Upper lobe of left lung (tissue), 4 donors: ENCODE results near the gene MRPL52.

Experiments
- EP300 ChIP-seq, 4 donors: sonication (generic); formaldehyde crosslinking; IDR thresholded peaks; one replicate each; pipeline ENCODE4 v1.5.1; 2017; ENCODE audit warnings: antibody characterized with exemption in 4 of 4, control low read depth in 2 of 4
- POLR2A ChIP-seq, 4 donors: fragments of 450-650 bp; IDR thresholded peaks; one replicate each; pipeline ENCODE4 v1.5.1; 2016 to 2017; ENCODE audit warnings: antibody characterized with exemption in 4 of 4, mild to moderate bottlenecking in 2 of 4
- TF ChIP-seq, protein P1 (sequence below), 6 experiments: fragments of 450-650 bp in 4 of 6; fragments of 200-600 bp in 2 of 6; sonication (generic) in 2 of 6; IDR thresholded peaks; one replicate each; pipeline ENCODE4 v1.5.1; 2016 to 2019; ENCODE audit warnings: antibody characterized with exemption in 6 of 6

DNA sequence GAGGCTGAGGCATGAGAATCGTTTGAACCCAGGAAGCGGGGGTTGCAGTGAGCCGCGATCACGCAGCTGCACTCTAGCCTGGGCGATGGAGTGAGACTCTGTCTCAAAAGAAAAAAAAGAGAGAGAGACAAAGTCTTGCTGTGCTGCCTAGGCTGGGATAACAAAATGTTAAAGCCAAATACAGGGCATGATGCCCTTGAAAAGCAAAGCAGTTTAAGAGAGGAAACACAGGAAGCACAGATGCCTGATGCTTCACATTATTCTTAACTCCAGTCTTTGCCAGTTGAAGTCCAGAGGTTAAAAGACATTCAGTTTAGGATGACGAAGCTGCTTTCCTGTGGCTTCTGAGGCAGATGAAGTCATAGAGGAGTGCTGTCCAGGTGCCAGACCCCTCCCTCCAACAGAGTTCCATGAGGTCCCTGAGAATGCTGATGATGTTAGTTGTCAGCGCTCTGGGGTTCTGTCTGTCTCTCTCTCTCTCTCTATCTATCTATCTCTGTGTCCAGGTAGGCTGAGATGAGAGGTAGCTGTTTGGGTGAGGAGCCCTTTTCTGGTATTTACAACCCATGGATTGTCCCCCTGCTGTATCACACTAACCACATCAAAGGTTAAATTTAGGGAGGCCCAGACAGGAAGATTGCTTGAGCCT, 4.9 kb upstream of the MRPL52 start:
- TF ChIP-seq, protein P1, sequence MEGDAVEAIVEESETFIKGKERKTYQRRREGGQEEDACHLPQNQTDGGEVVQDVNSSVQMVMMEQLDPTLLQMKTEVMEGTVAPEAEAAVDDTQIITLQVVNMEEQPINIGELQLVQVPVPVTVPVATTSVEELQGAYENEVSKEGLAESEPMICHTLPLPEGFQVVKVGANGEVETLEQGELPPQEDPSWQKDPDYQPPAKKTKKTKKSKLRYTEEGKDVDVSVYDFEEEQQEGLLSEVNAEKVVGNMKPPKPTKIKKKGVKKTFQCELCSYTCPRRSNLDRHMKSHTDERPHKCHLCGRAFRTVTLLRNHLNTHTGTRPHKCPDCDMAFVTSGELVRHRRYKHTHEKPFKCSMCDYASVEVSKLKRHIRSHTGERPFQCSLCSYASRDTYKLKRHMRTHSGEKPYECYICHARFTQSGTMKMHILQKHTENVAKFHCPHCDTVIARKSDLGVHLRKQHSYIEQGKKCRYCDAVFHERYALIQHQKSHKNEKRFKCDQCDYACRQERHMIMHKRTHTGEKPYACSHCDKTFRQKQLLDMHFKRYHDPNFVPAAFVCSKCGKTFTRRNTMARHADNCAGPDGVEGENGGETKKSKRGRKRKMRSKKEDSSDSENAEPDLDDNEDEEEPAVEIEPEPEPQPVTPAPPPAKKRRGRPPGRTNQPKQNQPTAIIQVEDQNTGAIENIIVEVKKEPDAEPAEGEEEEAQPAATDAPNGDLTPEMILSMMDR (IDR thresholded peaks at IDR 0.05): no peak
- TF ChIP-seq EP300 (IDR thresholded peaks at IDR 0.05) (no peak), POLR2A (IDR thresholded peaks at IDR 0.05) (no peak)
